GM13976 (cell line): ENCODE data around the gene FYN.

ENCODE experiments used
- DNase-seq: peaks from one replicate; pipeline ENCODE4 v3.0.0; 2012; ENCODE audit warnings: low spot score
- in situ Hi-C: fragments of 300-500 bp; cut with MboI; formaldehyde crosslinking; loops from one replicate; pipeline ENCODE4 v1.12.0; 2022; ENCODE audit warnings: low sequenced_read_pairs, mixed read lengths, inconsistent platforms; ENCODE audit not compliant: unreplicated experiment
- TF ChIP-seq, protein P1 (sequence below): IDR thresholded peaks from 2 replicates; pipeline ENCODE4 v1.5.1; 2012; ENCODE audit warnings: borderline replicate concordance, mild to moderate bottlenecking; ENCODE audit not compliant: insufficient read depth; ENCODE audit errors: extremely low read depth, missing control alignments, control extremely low read depth

Gene FYN

DNA sequence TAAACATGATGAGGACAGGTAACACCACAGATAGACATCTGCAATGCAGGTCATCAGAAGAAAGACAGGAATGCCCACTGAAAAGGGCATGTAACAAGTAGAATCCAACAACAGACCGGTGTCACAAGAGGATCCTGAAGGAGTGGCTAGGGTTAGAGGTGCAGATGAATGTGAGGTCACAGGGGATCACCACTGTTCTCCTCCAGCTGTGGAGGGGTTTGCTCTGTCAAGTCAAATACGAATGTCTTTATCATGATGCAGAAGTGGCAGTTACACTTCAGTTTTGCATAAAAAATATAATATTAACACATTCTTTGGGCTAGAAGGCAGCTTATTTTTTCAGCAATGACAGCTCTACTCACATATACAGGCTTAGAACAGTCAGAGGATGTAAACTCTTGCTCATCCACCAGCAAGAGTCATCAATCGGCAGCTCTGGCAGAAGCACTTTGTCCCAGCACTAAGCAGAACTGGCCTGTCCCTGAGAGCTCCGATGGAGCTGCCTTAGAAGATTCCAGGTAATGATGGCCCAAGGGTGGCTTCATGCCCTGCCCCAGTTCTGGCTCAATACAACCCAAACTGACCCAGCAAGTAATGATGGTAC lies 137.1 kb downstream of the FYN start:
- in situ Hi-C loops, result no loop called here
- TF ChIP-seq, protein P1, sequence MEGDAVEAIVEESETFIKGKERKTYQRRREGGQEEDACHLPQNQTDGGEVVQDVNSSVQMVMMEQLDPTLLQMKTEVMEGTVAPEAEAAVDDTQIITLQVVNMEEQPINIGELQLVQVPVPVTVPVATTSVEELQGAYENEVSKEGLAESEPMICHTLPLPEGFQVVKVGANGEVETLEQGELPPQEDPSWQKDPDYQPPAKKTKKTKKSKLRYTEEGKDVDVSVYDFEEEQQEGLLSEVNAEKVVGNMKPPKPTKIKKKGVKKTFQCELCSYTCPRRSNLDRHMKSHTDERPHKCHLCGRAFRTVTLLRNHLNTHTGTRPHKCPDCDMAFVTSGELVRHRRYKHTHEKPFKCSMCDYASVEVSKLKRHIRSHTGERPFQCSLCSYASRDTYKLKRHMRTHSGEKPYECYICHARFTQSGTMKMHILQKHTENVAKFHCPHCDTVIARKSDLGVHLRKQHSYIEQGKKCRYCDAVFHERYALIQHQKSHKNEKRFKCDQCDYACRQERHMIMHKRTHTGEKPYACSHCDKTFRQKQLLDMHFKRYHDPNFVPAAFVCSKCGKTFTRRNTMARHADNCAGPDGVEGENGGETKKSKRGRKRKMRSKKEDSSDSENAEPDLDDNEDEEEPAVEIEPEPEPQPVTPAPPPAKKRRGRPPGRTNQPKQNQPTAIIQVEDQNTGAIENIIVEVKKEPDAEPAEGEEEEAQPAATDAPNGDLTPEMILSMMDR, result no peak
- DNase-seq, result no peak

DNA sequence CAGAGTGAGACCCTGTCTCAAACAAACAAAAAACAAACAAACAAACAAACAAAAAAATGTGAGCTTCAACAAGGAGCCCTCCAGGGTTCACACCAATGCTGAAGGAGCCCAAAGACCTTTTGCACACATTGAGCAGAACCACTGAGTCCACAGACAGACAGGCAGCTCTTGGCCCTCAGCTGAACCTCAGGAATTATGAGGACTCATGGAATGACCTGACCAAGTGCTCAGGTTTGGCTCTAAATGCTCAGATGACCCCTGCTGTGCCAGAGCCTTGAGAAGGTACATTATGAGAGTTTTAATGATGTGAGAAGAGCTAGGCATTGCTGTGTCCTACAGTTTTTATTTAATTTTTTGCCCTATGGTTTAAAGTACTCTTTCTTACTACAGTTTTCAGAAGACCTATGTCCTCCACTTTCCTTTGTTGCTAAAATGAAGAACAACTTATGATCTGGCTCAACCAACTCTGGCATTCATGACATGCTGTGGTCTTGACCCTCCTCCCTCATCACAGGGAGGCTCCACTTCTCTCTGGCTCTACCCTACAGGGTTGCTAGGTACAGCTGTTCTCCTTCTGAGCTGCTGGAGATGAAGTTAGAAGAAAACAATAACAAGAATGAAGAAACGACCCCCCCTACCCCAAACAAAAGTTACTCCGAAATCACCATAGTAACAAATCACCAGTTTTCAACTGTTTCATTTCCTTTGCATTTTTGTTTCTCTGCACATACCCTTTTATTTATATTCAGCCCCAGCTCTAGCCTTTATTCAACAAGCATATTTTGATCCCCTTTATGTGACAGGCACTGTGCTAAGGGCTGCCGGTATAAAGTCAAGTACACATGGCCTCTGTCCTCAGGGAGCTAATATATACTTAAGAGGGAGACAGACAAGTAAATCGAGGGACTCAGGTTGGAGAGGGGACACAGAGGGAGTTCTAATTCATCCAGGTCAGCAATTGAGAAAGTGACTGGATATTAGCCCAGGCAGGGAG lies 138.9 kb downstream of the FYN start:
- in situ Hi-C loops, result no loop called here
- no peak for DNase-seq
- TF ChIP-seq, protein P1, result no peak

DNA sequence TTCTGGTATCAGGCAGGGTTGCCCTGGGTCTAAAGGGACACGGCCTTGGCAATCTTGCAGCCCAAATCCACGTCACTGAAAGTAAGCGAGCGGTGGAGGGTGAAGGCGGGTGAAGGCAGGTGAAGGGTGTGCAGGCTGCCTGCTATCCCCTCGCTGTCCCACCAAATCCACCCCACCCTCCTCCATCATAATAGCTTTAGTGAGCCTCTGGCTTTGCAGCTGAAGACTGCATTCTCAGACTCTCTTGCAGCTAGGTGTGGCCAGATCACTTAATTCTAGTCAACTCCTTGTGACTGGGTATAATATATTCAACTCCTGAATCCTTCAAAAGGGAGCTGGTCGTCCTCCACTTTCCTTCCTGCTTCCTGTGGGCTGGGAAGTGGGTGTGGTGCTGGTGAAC lies 140.9 kb downstream of the FYN start:
- TF ChIP-seq, protein P1, result no peak
- in situ Hi-C loops, result no loop called here
- DNase-seq, result no peak

DNA sequence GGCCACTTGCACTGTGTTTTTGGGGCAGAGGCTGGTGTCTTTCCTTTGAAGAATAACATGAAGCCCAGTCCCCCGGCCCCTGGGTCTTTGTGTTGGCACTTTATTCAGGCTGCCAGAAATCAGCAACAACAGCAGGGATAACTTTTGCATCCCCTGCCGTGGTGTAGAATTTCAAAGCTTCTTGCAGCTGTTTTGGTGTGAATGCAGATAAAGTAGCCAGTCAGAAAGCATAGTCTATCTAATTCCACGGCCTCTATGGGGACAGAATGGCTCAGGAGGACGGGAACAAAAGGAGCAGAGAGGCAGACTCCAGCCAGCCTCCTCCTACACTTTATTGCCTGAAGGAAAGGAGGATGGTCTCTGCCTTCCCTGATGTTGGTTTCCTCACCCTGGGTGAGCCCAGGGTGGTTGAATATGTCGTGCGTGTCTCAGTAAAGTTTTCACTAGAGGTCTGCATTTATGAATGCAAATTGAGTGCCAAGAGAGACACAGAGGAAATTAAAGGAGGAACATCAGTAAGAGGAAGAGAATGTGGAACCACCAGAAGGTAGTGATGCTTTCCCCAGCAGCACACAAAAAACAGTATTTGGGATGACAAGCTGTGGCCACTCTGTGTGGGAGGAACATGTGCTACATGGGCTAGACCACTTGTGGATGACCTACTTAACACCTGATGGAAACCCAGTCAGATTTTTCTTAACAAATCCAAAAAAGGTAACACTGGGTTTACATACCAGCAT lies 141.6 kb downstream of the FYN start:
- no peak for DNase-seq
- in situ Hi-C loops, result no loop called here
- TF ChIP-seq, protein P1, result no peak

- TF ChIP-seq, protein P1, result no peak
- in situ Hi-C loops, result no loop called here
- DNase-seq, result no peak
Observed at GRCh38 chr6:111730864-111731263, 142.4 kb downstream of the FYN start.

DNA sequence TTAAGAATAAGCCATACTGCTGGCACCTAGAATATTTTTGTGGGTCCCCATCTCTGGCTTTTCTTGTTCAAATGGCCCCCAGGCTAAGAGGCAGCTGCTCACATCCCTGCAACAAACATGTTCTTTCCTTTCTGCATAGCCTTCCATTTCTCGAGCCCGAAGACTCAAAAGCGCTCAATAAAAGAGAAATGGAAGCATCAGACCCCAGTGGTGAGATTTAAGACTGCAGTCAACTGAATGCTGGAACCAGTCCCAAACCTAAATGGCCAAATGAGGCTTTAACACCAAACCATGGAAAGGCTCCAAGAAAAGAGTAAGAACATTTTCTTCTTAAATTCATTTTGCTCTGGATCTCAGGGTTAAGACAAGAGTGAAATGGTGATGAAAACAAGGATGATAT lies 145.4 kb downstream of the FYN start:
- TF ChIP-seq, protein P1, result no peak
- in situ Hi-C loops, result no loop called here
- DNase-seq, result no peak
